ENCODE data around the gene STK39. TPM values are rescaled to one million over a fixed set of nuclear protein-coding genes. Genes with fewer than 3 reads are reported as not detected.
"Not testable (repeated sequence)": the region's sequence is repeated elsewhere in the genome, so short reads cannot be mapped to it uniquely, and the experiment has no call there.

The STK39 gene
- total RNA-seq, 1 experiment from 2014 or later, result 9.2 TPM

GRCh38 chr2:168050377-168050776, 197.0 kb downstream of the STK39 start:
- DNase-seq (ENCODE audit: low spot score), result no peak

- no peak for DNase-seq (ENCODE audit: low spot score)
Measured at GRCh38 chr2:168049609-168050008, 197.8 kb downstream of the STK39 start.

- no peak for DNase-seq (ENCODE audit: low spot score)
Measured at GRCh38 chr2:168047091-168047690, 200.2 kb downstream of the STK39 start.

- no peak for DNase-seq (ENCODE audit: low spot score)
Measured at GRCh38 chr2:168044579-168044978, 202.8 kb downstream of the STK39 start.

GRCh38 chr2:168044176-168044575, 203.2 kb downstream of the STK39 start:
- DNase-seq (ENCODE audit: low spot score), result no peak

GRCh38 chr2:168042127-168042824, 205.1 kb downstream of the STK39 start:
- not testable (repeated sequence) for DNase-seq (ENCODE audit: low spot score)

- no peak for DNase-seq (ENCODE audit: low spot score)
Measured at GRCh38 chr2:168039881-168040280, 207.5 kb downstream of the STK39 start.

GRCh38 chr2:168037778-168038177, 209.6 kb downstream of the STK39 start:
- no peak for DNase-seq (ENCODE audit: low spot score)

GRCh38 chr2:168035458-168035857, 211.9 kb downstream of the STK39 start:
- DNase-seq (ENCODE audit: low spot score), result no peak

GRCh38 chr2:168034616-168035015, 212.8 kb downstream of the STK39 start:
- DNase-seq (ENCODE audit: low spot score), result no peak

GRCh38 chr2:168033966-168034365, 213.4 kb downstream of the STK39 start:
- no peak for DNase-seq (ENCODE audit: low spot score)

- no peak for DNase-seq (ENCODE audit: low spot score)
Measured at GRCh38 chr2:168032091-168032490, 215.3 kb downstream of the STK39 start.

- no peak for DNase-seq (ENCODE audit: low spot score)
Measured at GRCh38 chr2:168030862-168031624, 216.4 kb downstream of the STK39 start.

- DNase-seq (ENCODE audit: low spot score), result no peak
Measured at GRCh38 chr2:168029071-168029470, 218.3 kb downstream of the STK39 start.

- no peak for DNase-seq (ENCODE audit: low spot score)
Measured at GRCh38 chr2:168028362-168028761, 219.0 kb downstream of the STK39 start.

- no peak for DNase-seq (ENCODE audit: low spot score)
Measured at GRCh38 chr2:168025487-168026202, 221.8 kb downstream of the STK39 start.

GRCh38 chr2:168024459-168024858, 222.9 kb downstream of the STK39 start:
- no peak for DNase-seq (ENCODE audit: low spot score)

- DNase-seq (ENCODE audit: low spot score), result no peak
Measured at GRCh38 chr2:168021800-168022587, 225.4 kb downstream of the STK39 start.

- DNase-seq (ENCODE audit: low spot score), result no peak
Measured at GRCh38 chr2:168015274-168015953, 232.0 kb downstream of the STK39 start.

GRCh38 chr2:168009900-168010299, 237.5 kb downstream of the STK39 start:
- no peak for DNase-seq (ENCODE audit: low spot score)

All from H4 (cell line).